Activated CD8-positive, alpha-beta memory T cell treated with anti-CD3 and anti-CD28 coated beads, Interleukin-2, amount 50 U/mL, for 48 hours (primary cell): ENCODE results near the gene CCL17.
A peak's percentile ranks its signal among the peaks of the same experiment; 100 is the strongest.
"Not testable (repeated sequence)": the region's sequence is repeated elsewhere in the genome, so short reads cannot be mapped to it uniquely, and the experiment has no call there.

Experiments
- DNase-seq: peaks from one replicate; pipeline ENCODE4 v3.0.0-alpha.2; 2020

CCL17 gene

GRCh38 chr16:57403965-57404817 is at the start of gene CCL17:
CCL17 (plus strand) TSS chr16:57404767; CDS start chr16:57413933, 9,166 bp downstream.
- DNase-seq = no peak

GRCh38 chr16:57355898-57356414 is 48.6 kb upstream of the CCL17 start:
- DNase-seq = peak; percentile 38

- peak; percentile 22 for DNase-seq
Measured at GRCh38 chr16:57356547-57356946, 48.0 kb upstream of the CCL17 start.

- peak; percentile 52 for DNase-seq
Measured at GRCh38 chr16:57357330-57358085, 47.1 kb upstream of the CCL17 start.

- no peak for DNase-seq
Measured at GRCh38 chr16:57358086-57358420, 46.5 kb upstream of the CCL17 start.

- no peak for DNase-seq
Measured at GRCh38 chr16:57358527-57359095, 46.0 kb upstream of the CCL17 start, which contains the start of gene CCL22. CCL22 (plus strand) TSS chr16:57358783; CDS start chr16:57358817, 34 bp downstream.

- DNase-seq = no peak
Measured at GRCh38 chr16:57360321-57360935, 44.1 kb upstream of the CCL17 start.

- no peak for DNase-seq
Measured at GRCh38 chr16:57361404-57361803, 43.2 kb upstream of the CCL17 start.

GRCh38 chr16:57364143-57364542 is 40.4 kb upstream of the CCL17 start:
- no peak for DNase-seq

GRCh38 chr16:57366544-57367040 is 38.0 kb upstream of the CCL17 start:
- DNase-seq = no peak

- DNase-seq = no peak
Measured at GRCh38 chr16:57367116-57367752, 37.3 kb upstream of the CCL17 start.

- no peak for DNase-seq
Measured at GRCh38 chr16:57371494-57372371, 32.8 kb upstream of the CCL17 start.

- DNase-seq = no peak
Measured at GRCh38 chr16:57372372-57373116, 32.0 kb upstream of the CCL17 start, which contains the start of gene CX3CL1. CX3CL1 (plus strand) TSS chr16:57372490; CDS start chr16:57372569, 79 bp downstream.

GRCh38 chr16:57373117-57373947 is 31.2 kb upstream of the CCL17 start:
- no peak for DNase-seq

- DNase-seq = no peak
Measured at GRCh38 chr16:57374067-57374534, 30.5 kb upstream of the CCL17 start.

GRCh38 chr16:57374925-57375465 is 29.6 kb upstream of the CCL17 start:
- not testable (repeated sequence) for DNase-seq

- DNase-seq = no peak
Measured at GRCh38 chr16:57376313-57376818, 28.2 kb upstream of the CCL17 start.

GRCh38 chr16:57377080-57377841 is 27.3 kb upstream of the CCL17 start:
- peak; percentile 75 for DNase-seq
